HCT116 (cell line): ENCODE data around the gene SLC45A2. TPM values are rescaled to one million over a fixed set of nuclear protein-coding genes. Genes with fewer than 3 reads are reported as not detected.

Source experiments
- ATAC-seq: fragments of 200-7000 bp; cut with Tn5 transposase; 2 replicates; pipeline ENCODE4 v1.9.1; 2020; ENCODE audit warnings: mild to moderate bottlenecking, moderate library complexity
- BruUV-seq: library from RNA; stranded (reverse); fragments of 400-500 nt; replicated peaks from 2 replicates; lab custom pipeline; 2021; lab: Mats Ljungman, UMichigan
- CTCF ChIA-PET: fragments of 300-600 bp; sonication (Branson Sonifier 250); formaldehyde crosslinking; loops from one replicate; lab custom pipeline; 2021; ENCODE audit warnings: antibody characterized with exemption; lab: Charles Lee
- POLR2A ChIA-PET: fragments of 300-600, 350-600 bp; sonication (Branson Sonifier 250); formaldehyde crosslinking; loops from one replicate; lab custom pipeline; 2021; ENCODE audit warnings: antibody characterized with exemption; lab: Charles Lee
- RAD21 ChIA-PET, 2 experiments: fragments of 300-600 bp; sonication (Branson Sonifier 250); formaldehyde crosslinking; loops; one replicate each; lab custom pipeline; 2023; ENCODE audit warnings: low total read pairs in 2 of 2; ENCODE audit not compliant: uncharacterized antibody in 2 of 2, unreplicated experiment in 2 of 2, low non-redundant PET in 1 of 2; lab: Charles Lee
- DNase-seq: peaks from one replicate; pipeline ENCODE4 v3.0.0-alpha.2; 2010; ENCODE audit warnings: low read depth, low spot score
- H2AFZ ChIP-seq: fragments of 200-600 bp; shearing (Covaris generic), sonication (generic); 2 replicates; pipeline ENCODE4 v1.6.1; 2017; ENCODE audit warnings: low read depth, mixed run types, mixed read lengths, antibody characterized with exemption, low read length; ENCODE audit not compliant: poor library complexity, severe bottlenecking
- H3K27ac ChIP-seq: 2 replicates; pipeline ENCODE4 v1.5.1; 2012; ENCODE audit warnings: low read depth, low read length
- H3K27me3 ChIP-seq: fragments of 200-600 bp; sonication (generic); 2 replicates; pipeline ENCODE4 v1.6.1; 2016; ENCODE audit warnings: mixed run types, low read length, mixed read lengths; ENCODE audit not compliant: insufficient read depth
- H3K36me3 ChIP-seq, 2 experiments: fragments of 200-500 bp in 1 of 2; fragments of 200-600 bp in 1 of 2; sonication (Bioruptor generic) in 1 of 2; sonication (generic) in 1 of 2; 2 replicates each; pipeline versions ENCODE4 v1.5.1 to v1.6.1; 2014 to 2016; ENCODE audit warnings: low read length in 2 of 2, inconsistent platforms in 1 of 2, mixed read lengths in 1 of 2, mixed run types in 1 of 2; ENCODE audit not compliant: insufficient read depth in 2 of 2, control insufficient read depth in 1 of 2
- H3K4me1 ChIP-seq, 2 experiments: fragments of 200-600 bp in 1 of 2; sonication (generic) in 1 of 2; 2 replicates each; pipeline versions ENCODE4 v1.5.1 to v1.6.1; 2012 to 2017; ENCODE audit warnings: low read length in 2 of 2, inconsistent platforms in 1 of 2, mild to moderate bottlenecking in 1 of 2, mixed read lengths in 1 of 2, mixed run types in 1 of 2, moderate library complexity in 1 of 2; ENCODE audit not compliant: insufficient read depth in 2 of 2, control insufficient read depth in 1 of 2
- H3K4me2 ChIP-seq: fragments of 200-600 bp; sonication (generic); 2 replicates; pipeline ENCODE4 v1.6.1; 2017; ENCODE audit warnings: mixed run types, low read length, mixed read lengths
- H3K4me3 ChIP-seq, 2 experiments: fragments of 200-600 bp in 1 of 2; sonication (generic) in 1 of 2; replicated peaks in 1 of 2; 2 replicates each; pipeline ENCODE4 v1.5.1; 2011 to 2016; ENCODE audit warnings: low read length in 2 of 2, control low read depth in 1 of 2, low read depth in 1 of 2, mild to moderate bottlenecking in 1 of 2, mixed read lengths in 1 of 2, mixed run types in 1 of 2
- H3K79me2 ChIP-seq: fragments of 200-600 bp; sonication (generic); 2 replicates; pipeline ENCODE4 v1.6.1; 2017; ENCODE audit warnings: mild to moderate bottlenecking, mixed run types, low read length, moderate library complexity, mixed read lengths; ENCODE audit not compliant: insufficient read depth
- H3K9ac ChIP-seq: fragments of 200-600 bp; sonication (generic); 2 replicates; pipeline ENCODE4 v1.6.1; 2016; ENCODE audit warnings: low read length, mixed read lengths
- H3K9me2 ChIP-seq: fragments of 200-600 bp; sonication (generic), shearing (Covaris generic); 2 replicates; pipeline ENCODE4 v1.6.1; 2017; ENCODE audit warnings: mixed run types, mild to moderate bottlenecking, moderate library complexity; ENCODE audit not compliant: insufficient read depth
- H3K9me3 ChIP-seq, 2 experiments: fragments of 200-500 bp in 1 of 2; fragments of 200-600 bp in 1 of 2; sonication (Bioruptor generic) in 1 of 2; sonication (generic) in 1 of 2; 2 replicates each; pipeline ENCODE4 v1.6.1; 2014 to 2017; ENCODE audit warnings: low read length in 2 of 2, mixed read lengths in 2 of 2, inconsistent platforms in 1 of 2, low read depth in 1 of 2, mild to moderate bottlenecking in 1 of 2, mixed run types in 1 of 2, moderate library complexity in 1 of 2; ENCODE audit not compliant: control insufficient read depth in 1 of 2, insufficient read depth in 1 of 2
- H4K20me1 ChIP-seq: fragments of 200-600 bp; sonication (generic), shearing (Covaris generic); 2 replicates; pipeline ENCODE4 v1.6.1; 2017; ENCODE audit warnings: mixed run types, mild to moderate bottlenecking, moderate library complexity; ENCODE audit not compliant: insufficient read depth
- EZH2 ChIP-seq: fragments of 200-600 bp; sonication (generic); IDR thresholded peaks from 2 replicates; pipeline ENCODE4 v1.6.1; 2017; ENCODE audit warnings: antibody characterized with exemption, mixed run types
- EZH2phosphoT487 ChIP-seq: fragments of 200-600 bp; IDR thresholded peaks from 2 replicates; pipeline ENCODE4 v1.6.1; 2018; ENCODE audit warnings: antibody characterized with exemption, borderline replicate concordance
- JUND ChIP-seq: IDR thresholded peaks from 2 replicates; pipeline ENCODE4 v1.6.1; 2012
- SRF ChIP-seq: IDR thresholded peaks from 2 replicates; pipeline ENCODE4 v1.6.1; 2012; ENCODE audit warnings: low read depth
- ZFX ChIP-seq: fragments of 450-650 bp; IDR thresholded peaks from 2 replicates; pipeline ENCODE4 v1.6.1; 2017
- ZNF274 ChIP-seq: fragments of 200-500 bp; sonication (Bioruptor generic); IDR thresholded peaks from 2 replicates; pipeline ENCODE4 v1.6.1; 2014; ENCODE audit warnings: mild to moderate bottlenecking, low read depth, low read length, inconsistent platforms
- intact Hi-C: fragments of 100-400 bp; cut with micrococcal nuclease; formaldehyde crosslinking; loops from 2 replicates; pipeline ENCODE4 v1.10.0; 2022
- total RNA-seq: library from RNA; stranded (reverse); gene quantifications from one replicate; pipeline ENCODE4 v1.2.1, GENCODE V29; 2021; ENCODE audit not compliant: unreplicated experiment
- TF ChIP-seq, protein P1 (sequence below), 3 experiments: fragments of 200-600 bp in 1 of 3; sonication (generic) in 1 of 3; IDR thresholded peaks in 2 of 3; conservative IDR thresholded peaks in 1 of 3; 2 replicates each; pipeline ENCODE4 v1.5.1; 2012 to 2017; ENCODE audit warnings: low read depth in 2 of 3, low read length in 2 of 3, antibody characterized with exemption in 1 of 3, borderline replicate concordance in 1 of 3, control low read depth in 1 of 3, mild to moderate bottlenecking in 1 of 3, mixed read lengths in 1 of 3, mixed run types in 1 of 3, moderate library complexity in 1 of 3; ENCODE audit not compliant: insufficient read depth in 1 of 3
- TF ChIP-seq, protein P2 (sequence below): IDR thresholded peaks from 2 replicates; pipeline ENCODE4 v1.6.1; 2012

SLC45A2 gene
- total RNA-seq, 1 experiment from 2014 or later, result not detected

DNA sequence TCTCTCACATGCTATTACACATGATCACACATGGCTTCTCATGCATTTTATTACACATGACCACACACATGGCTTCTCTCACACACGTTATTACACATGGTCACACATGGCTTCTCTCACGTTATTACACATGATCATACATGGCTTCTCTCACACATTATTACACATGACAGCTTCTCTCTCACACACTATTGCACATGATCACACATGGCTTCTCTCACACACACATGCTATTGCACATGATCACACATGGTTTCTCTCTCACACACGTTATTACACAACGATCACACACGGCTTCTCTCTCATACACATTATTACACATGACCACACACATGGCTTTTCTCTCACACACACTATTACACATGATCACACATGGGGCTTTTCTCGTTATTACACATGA, 954 bp upstream of the SLC45A2 start (continued):
- no peak for TF ChIP-seq ZNF274
- no peak for TF ChIP-seq EZH2phosphoT487

- no peak for ATAC-seq
- CTCF ChIA-PET, result no interaction called here
- BruUV-seq, result no TSS peak
Observed at GRCh38 chr5:33984178-33984577, 315 bp downstream of the SLC45A2 start.

More at GRCh38 chr5:33984178-33984577, 315 bp downstream of the SLC45A2 start:
- no peak overlapping the region for H3K27ac ChIP-seq
- POLR2A ChIA-PET, result no interaction called here
- no peak for DNase-seq
- RAD21 ChIA-PET, result no interaction called here
- no peaks in the 10 kb centered on the region for H3K4me1 ChIP-seq
- H4K20me1 ChIP-seq, result no peaks in the 10 kb centered on the region
- no peaks in the 10 kb centered on the region for H3K27me3 ChIP-seq
- H3K4me2 ChIP-seq, result no peak overlapping the region
- intact Hi-C loops, result no loop called here
- H2AFZ ChIP-seq, result no peak overlapping the region
- H3K36me3 ChIP-seq, result peaks cover 0 to 5% of the 10 kb centered on the region in 2 experiments; a peak in 1 of 4 replicates
- TF ChIP-seq, protein P1, sequence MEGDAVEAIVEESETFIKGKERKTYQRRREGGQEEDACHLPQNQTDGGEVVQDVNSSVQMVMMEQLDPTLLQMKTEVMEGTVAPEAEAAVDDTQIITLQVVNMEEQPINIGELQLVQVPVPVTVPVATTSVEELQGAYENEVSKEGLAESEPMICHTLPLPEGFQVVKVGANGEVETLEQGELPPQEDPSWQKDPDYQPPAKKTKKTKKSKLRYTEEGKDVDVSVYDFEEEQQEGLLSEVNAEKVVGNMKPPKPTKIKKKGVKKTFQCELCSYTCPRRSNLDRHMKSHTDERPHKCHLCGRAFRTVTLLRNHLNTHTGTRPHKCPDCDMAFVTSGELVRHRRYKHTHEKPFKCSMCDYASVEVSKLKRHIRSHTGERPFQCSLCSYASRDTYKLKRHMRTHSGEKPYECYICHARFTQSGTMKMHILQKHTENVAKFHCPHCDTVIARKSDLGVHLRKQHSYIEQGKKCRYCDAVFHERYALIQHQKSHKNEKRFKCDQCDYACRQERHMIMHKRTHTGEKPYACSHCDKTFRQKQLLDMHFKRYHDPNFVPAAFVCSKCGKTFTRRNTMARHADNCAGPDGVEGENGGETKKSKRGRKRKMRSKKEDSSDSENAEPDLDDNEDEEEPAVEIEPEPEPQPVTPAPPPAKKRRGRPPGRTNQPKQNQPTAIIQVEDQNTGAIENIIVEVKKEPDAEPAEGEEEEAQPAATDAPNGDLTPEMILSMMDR (IDR thresholded peaks at IDR 0.05 in 2 of 3, conservative IDR thresholded peaks at IDR 0.05 in 1 of 3; ENCODE audit: borderline replicate concordance in 1 of 3, insufficient read depth in 1 of 3, low read depth in 2 of 3, low read length in 2 of 3), result no peak
- TF ChIP-seq SRF (no peak), EZH2 (no peak), JUND (no peak), EZH2phosphoT487 (no peak), ZFX (no peak), ZNF274 (no peak)
- TF ChIP-seq, protein P2, sequence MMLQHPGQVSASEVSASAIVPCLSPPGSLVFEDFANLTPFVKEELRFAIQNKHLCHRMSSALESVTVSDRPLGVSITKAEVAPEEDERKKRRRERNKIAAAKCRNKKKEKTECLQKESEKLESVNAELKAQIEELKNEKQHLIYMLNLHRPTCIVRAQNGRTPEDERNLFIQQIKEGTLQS, result no peak
- TF ChIP-seq, all 23 proteins: peak for 0
- no peaks in the 10 kb centered on the region for H3K79me2 ChIP-seq
- H3K9me3 ChIP-seq, result no peaks in the 10 kb centered on the region
- H3K9ac ChIP-seq, result no peak overlapping the region
- no peak overlapping the region for H3K4me3 ChIP-seq
- H3K9me2 ChIP-seq, result no peaks in the 10 kb centered on the region
